Measurements from ENCODE around the gene RPL7L1.

The RPL7L1 gene

DNA sequence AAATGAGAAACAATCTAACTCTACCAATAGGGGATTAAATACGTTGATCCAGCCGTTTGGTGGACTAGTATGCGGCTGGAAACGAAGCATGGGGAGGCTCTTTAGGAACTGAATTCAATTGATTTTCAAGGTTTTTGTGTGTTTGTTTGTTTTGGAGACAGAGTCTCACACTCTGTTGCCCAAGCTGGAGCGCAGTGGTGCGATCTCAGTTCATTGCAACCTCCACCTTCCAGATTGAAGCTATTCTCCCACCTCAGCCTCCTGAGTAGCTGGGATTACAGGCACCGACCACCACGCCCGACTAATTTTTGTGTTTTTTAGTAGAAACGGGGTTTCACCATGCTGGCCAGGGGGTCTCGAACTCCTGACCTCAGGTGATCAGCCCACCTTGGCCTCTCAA, 57.0 kb downstream of the RPL7L1 start:
- no peak for DNase-seq

DNA sequence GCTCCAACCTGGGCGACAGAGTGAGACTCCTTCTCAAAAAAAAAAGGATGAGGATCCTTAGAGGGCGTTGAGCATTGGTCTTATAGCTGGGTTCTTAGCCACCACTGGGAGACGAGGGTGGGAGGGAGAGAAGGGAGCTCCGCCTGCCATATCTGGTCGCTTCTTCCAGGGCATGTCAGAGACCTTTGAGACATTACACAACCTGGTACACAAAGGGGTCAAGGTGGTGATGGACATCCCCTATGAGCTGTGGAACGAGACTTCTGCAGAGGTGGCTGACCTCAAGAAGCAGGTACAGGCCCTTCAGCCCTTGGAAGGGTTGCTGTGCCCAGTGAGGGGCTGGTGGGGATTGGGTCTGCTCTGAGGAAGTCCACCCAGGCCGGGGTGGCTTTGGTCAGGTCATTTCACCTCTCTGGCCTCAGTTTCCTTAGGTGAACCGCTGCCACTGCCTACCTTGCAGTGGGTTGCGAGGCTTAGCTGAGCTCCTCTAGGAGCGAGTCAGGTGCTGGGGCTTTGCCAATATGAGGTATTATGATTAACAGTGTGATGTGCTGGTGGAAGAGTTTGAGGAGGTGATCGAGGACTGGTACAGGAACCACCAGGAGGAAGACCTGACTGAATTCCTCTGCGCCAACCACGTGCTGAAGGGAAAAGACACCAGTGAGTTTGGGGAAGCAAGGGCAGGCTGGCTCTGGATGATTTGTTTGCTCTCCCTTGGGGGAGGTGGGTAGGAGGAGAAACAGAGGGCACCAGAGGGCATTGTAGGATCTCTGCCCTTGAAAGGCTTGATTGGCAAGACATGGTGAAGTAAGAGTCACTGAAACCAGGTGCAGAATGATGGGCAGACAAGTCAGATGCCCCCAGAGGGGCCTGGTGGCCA, 58.4 kb downstream of the RPL7L1 start:
- DNase-seq: no peak

DNA sequence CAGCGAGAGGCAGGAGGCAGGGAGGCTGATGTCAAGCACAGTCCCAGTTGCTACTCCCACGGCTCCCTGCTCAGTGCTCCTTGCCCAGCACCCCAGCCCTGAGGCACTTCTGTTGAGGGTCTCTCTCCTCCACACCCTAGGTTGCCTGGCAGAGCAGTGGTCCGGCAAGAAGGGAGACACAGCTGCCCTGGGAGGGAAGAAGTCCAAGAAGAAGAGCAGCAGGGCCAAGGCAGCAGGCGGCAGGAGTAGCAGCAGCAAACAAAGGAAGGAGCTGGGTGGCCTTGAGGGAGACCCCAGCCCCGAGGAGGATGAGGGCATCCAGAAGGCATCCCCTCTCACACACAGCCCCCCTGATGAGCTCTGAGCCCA, 59.0 kb downstream of the RPL7L1 start:
- DNase-seq: no peak

DNA sequence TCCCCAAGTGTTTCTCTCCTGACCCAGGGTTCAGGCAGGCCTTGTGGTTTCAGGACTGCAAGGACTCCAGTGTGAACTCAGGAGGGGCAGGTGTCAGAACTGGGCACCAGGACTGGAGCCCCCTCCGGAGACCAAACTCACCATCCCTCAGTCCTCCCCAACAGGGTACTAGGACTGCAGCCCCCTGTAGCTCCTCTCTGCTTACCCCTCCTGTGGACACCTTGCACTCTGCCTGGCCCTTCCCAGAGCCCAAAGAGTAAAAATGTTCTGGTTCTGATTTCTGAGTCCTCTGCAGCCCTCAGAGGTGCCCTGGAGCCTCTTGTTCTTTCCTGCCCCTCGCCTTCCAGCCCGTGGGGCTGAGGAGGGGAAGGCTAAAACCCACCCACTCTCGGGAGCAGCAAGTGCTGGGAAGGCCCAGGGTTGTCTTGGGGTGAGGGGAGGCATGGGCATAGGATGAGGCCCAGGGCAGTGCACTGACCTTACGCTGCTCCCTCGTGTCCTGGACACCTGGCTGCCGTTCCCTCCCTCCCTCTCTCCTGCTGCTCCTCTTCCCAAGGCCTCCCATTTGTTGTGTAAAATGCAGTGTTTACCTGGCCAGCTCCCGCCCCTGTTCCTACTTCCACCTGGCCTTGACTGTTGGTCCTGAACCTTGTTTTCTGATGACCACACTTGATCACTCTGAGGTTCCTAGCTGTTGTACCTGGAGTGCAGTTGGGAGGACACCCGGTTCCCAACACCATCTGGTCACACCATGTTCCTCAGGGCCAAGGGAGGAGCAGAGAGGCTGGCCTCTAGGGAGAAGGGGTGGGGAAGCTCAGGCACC, 59.8 kb downstream of the RPL7L1 start:
- DNase-seq: no peak
